ENCODE data around the gene GALK2. TPM values are rescaled to one million over a fixed set of nuclear protein-coding genes. Genes with fewer than 3 reads are reported as not detected.

The GALK2 gene
- total RNA-seq, 1 donor from 2014 or later = 10.0 TPM

GRCh38 chr15:49293941-49294340 is 123.9 kb downstream of the GALK2 start:
- no peak for DNase-seq (ENCODE audit: low spot score in 2 of 2)
- H3K27me3 ChIP-seq = no peaks in the 10 kb centered on the region
- H3K36me3 ChIP-seq = peaks cover 9 to 15% of the 10 kb centered on the region in 2 donors
- H3K9me3 ChIP-seq = no peaks in the 10 kb centered on the region
- TF ChIP-seq CTCF (IDR thresholded peaks at IDR 0.05) = no peak
- no peaks in the 10 kb centered on the region for H3K4me1 ChIP-seq
- H3K27ac ChIP-seq = no peak overlapping the region
- intact Hi-C loops (cut with DNase I) = no loop called here
- H3K4me3 ChIP-seq = no peak overlapping the region

- H3K36me3 ChIP-seq = peaks cover 9 to 15% of the 10 kb centered on the region in 2 donors
- intact Hi-C loops (cut with DNase I) = no loop called here
These were observed 126.2 kb downstream of the GALK2 start for GRCh38 chr15:49296258-49296657.

GRCh38 chr15:49297584-49297983 is 127.5 kb downstream of the GALK2 start:
- Histone ChIP-seq H3K9me3 (no peaks in the 10 kb centered on the region), H3K27ac (no peak overlapping the region), H3K4me1 (no peaks in the 10 kb centered on the region), H3K36me3 (peaks cover 9 to 11% of the 10 kb centered on the region in 2 donors), H3K27me3 (no peaks in the 10 kb centered on the region), H3K4me3 (no peak overlapping the region)
- intact Hi-C loops (cut with DNase I) = no loop called here
- TF ChIP-seq CTCF (IDR thresholded peaks at IDR 0.05) = no peak
- DNase-seq (ENCODE audit: low spot score in 2 of 2) = no peak

More at GRCh38 chr15:49296258-49296657, 126.2 kb downstream of the GALK2 start:
- H3K27me3 ChIP-seq = no peaks in the 10 kb centered on the region
- TF ChIP-seq CTCF (IDR thresholded peaks at IDR 0.05) = no peak
- DNase-seq (ENCODE audit: low spot score in 2 of 2) = no peak
- no peaks in the 10 kb centered on the region for H3K9me3 ChIP-seq
- H3K27ac ChIP-seq = no peak overlapping the region
- H3K4me3 ChIP-seq = no peak overlapping the region
- no peaks in the 10 kb centered on the region for H3K4me1 ChIP-seq

GRCh38 chr15:49300856-49301255 is 130.8 kb downstream of the GALK2 start:
- H3K9me3 ChIP-seq = no peaks in the 10 kb centered on the region
- intact Hi-C loops (cut with DNase I) = no loop called here
- no peak for TF ChIP-seq CTCF (IDR thresholded peaks at IDR 0.05)

GRCh38 chr15:49301562-49301961 is 131.5 kb downstream of the GALK2 start:
- no peak overlapping the region for H3K4me3 ChIP-seq
- no peaks in the 10 kb centered on the region for H3K4me1 ChIP-seq
- no peak for TF ChIP-seq CTCF (IDR thresholded peaks at IDR 0.05)
- no peak overlapping the region for H3K27ac ChIP-seq
- intact Hi-C loops (cut with DNase I) = no loop called here
- DNase-seq (ENCODE audit: low spot score in 2 of 2) = no peak
- peaks cover 6 to 11% of the 10 kb centered on the region in 2 donors for H3K36me3 ChIP-seq
- no peaks in the 10 kb centered on the region for H3K27me3 ChIP-seq
- H3K9me3 ChIP-seq = no peaks in the 10 kb centered on the region

More at GRCh38 chr15:49300856-49301255, 130.8 kb downstream of the GALK2 start:
- no peak overlapping the region for H3K27ac ChIP-seq
- peaks cover 7 to 16% of the 10 kb centered on the region in 2 donors for H3K36me3 ChIP-seq
- no peak overlapping the region for H3K4me3 ChIP-seq
- no peaks in the 10 kb centered on the region for H3K27me3 ChIP-seq
- no peaks in the 10 kb centered on the region for H3K4me1 ChIP-seq
- DNase-seq (ENCODE audit: low spot score in 2 of 2) = no peak

GRCh38 chr15:49303003-49303402 is 133.0 kb downstream of the GALK2 start:
- DNase-seq (ENCODE audit: low spot score in 2 of 2) = no peak
- H3K9me3 ChIP-seq = no peaks in the 10 kb centered on the region
- no peaks in the 10 kb centered on the region for H3K27me3 ChIP-seq
- no peaks in the 10 kb centered on the region for H3K4me1 ChIP-seq
- no peak for TF ChIP-seq CTCF (IDR thresholded peaks at IDR 0.05)
- H3K36me3 ChIP-seq = peaks cover 6 to 11% of the 10 kb centered on the region in 2 donors
- intact Hi-C loops (cut with DNase I) = no loop called here
- no peak overlapping the region for H3K27ac ChIP-seq
- H3K4me3 ChIP-seq = no peak overlapping the region
